GM12878 (cell line): ENCODE results near the gene CHST5. TPM values are rescaled to one million over a fixed set of nuclear protein-coding genes. Genes with fewer than 3 reads are reported as not detected.

Source experiments
- ATAC-seq: fragments of 200-7000 bp; cut with Tn5 transposase; 3 replicates; pipeline ENCODE4 v1.9.1; 2020; ENCODE audit warnings: mild to moderate bottlenecking, moderate library complexity
- BruUV-seq: library from RNA; stranded (reverse); fragments of 400-500 nt; replicated peaks from 2 replicates; lab custom pipeline; 2021; lab: Mats Ljungman, UMichigan
- CTCF ChIA-PET: fragments of 300-600 bp; sonication (Branson Sonifier 250); formaldehyde crosslinking; extraction: SDS; loops from one replicate; lab custom pipeline; 2021; ENCODE audit warnings: inconsistent platforms; lab: Yijun Ruan, JAX
- POLR2A ChIA-PET: fragments of 350-600 bp; formaldehyde crosslinking; extraction: SDS; loops from one replicate; lab custom pipeline; 2021; ENCODE audit warnings: inconsistent platforms; lab: Charles Lee
- RAD21 ChIA-PET: fragments of 300-600 bp; sonication (Branson Sonifier 250); formaldehyde crosslinking; loops from one replicate; lab custom pipeline; 2023; ENCODE audit warnings: antibody characterized with exemption; ENCODE audit not compliant: unreplicated experiment; lab: Charles Lee
- SMC1A ChIA-PET: fragments of 300-600 bp; sonication (Branson Sonifier 250); formaldehyde crosslinking; loops from one replicate; lab custom pipeline; 2023; ENCODE audit not compliant: unreplicated experiment, uncharacterized antibody; lab: Charles Lee
- DNase-seq: peaks from one replicate; pipeline ENCODE4 v3.0.0-alpha.2; 2011; ENCODE audit warnings: low read depth, low spot score
- FAIRE-seq: peaks from 3 replicates; lab custom pipeline; 2011; peaks lifted over from hg19 to GRCh38; lab: Jason Lieb, UNC
- H2AFZ ChIP-seq: 2 replicates; pipeline ENCODE4 v1.6.0; 2011; ENCODE audit warnings: low read depth, low read length, control low read depth; ENCODE audit not compliant: control insufficient read depth
- H3K27ac ChIP-seq: 2 replicates; pipeline ENCODE4 v1.5.1; 2011; ENCODE audit warnings: control low read depth; ENCODE audit not compliant: control insufficient read depth, insufficient read depth
- H3K27me3 ChIP-seq, 2 experiments: replicated peaks in 1 of 2; 2 replicates each; pipeline versions ENCODE4 v1.6.0 to v1.6.1; 2011; ENCODE audit warnings: low read length in 1 of 2; ENCODE audit not compliant: control insufficient read depth in 2 of 2, insufficient read depth in 2 of 2
- H3K36me3 ChIP-seq, 2 experiments: 2 replicates each; pipeline ENCODE4 v1.5.1; 2011; ENCODE audit warnings: low read length in 1 of 2; ENCODE audit not compliant: control insufficient read depth in 2 of 2, insufficient read depth in 2 of 2
- H3K4me1 ChIP-seq: 2 replicates; pipeline ENCODE4 v1.6.1; 2011; ENCODE audit warnings: mild to moderate bottlenecking, low read length, moderate library complexity, mixed read lengths; ENCODE audit not compliant: control insufficient read depth, insufficient read depth
- H3K4me2 ChIP-seq: 2 replicates; pipeline ENCODE4 v1.6.0; 2011; ENCODE audit warnings: control low read depth; ENCODE audit not compliant: control insufficient read depth, insufficient read depth
- H3K4me3 ChIP-seq: fragments of 200-600 bp; sonication (generic); 2 replicates; pipeline ENCODE4 v1.5.1; 2016
- H3K79me2 ChIP-seq: 2 replicates; pipeline ENCODE4 v1.6.0; 2011; ENCODE audit warnings: low read length; ENCODE audit not compliant: control insufficient read depth, insufficient read depth
- H3K9ac ChIP-seq: 2 replicates; pipeline ENCODE4 v1.8.0; 2011; ENCODE audit warnings: low read length, control low read depth, mixed read lengths; ENCODE audit not compliant: control insufficient read depth, insufficient read depth
- H3K9me3 ChIP-seq: replicated peaks from 3 replicates; pipeline ENCODE4 v1.5.1; 2011; ENCODE audit warnings: mild to moderate bottlenecking, low read length; ENCODE audit not compliant: control insufficient read depth, insufficient read depth
- H4K20me1 ChIP-seq: 2 replicates; pipeline ENCODE4 v1.6.0; 2011; ENCODE audit not compliant: control insufficient read depth, insufficient read depth
- CBX3 ChIP-seq: fragments of 200-600 bp; sonication (generic); IDR thresholded peaks from 2 replicates; pipeline ENCODE4 v1.6.1; 2016; ENCODE audit warnings: low read depth, borderline replicate concordance
- CEBPB ChIP-seq, 2 experiments: fragments of 150-350 bp in 1 of 2; IDR thresholded peaks; 2 replicates each; pipeline ENCODE4 v1.6.1; 2012 to 2014; ENCODE audit warnings: low read depth in 2 of 2, low read length in 2 of 2, borderline replicate concordance in 1 of 2, inconsistent platforms in 1 of 2
- CHD4 ChIP-seq: fragments of 200-600 bp; sonication (generic); IDR thresholded peaks from 2 replicates; pipeline ENCODE4 v1.6.1; 2016; ENCODE audit warnings: mild to moderate bottlenecking
- EGR1 ChIP-seq, 2 experiments: IDR thresholded peaks; 1 replicate in 1 of 2; 2 replicates in 1 of 2; pipeline ENCODE4 v1.6.1; 2011 to 2012; ENCODE audit warnings: low read depth in 2 of 2, low read length in 2 of 2, borderline replicate concordance in 1 of 2, mild to moderate bottlenecking in 1 of 2, moderate library complexity in 1 of 2
- GATAD2B ChIP-seq: fragments of 450-650 bp; conservative IDR thresholded peaks from 2 replicates; pipeline ENCODE4 v1.6.1; 2017; ENCODE audit warnings: low read depth, mild to moderate bottlenecking, moderate library complexity
- KLF5 ChIP-seq: fragments of 450-650 bp; IDR thresholded peaks from 2 replicates; pipeline ENCODE4 v1.6.1; 2014; ENCODE audit warnings: mild to moderate bottlenecking; ENCODE audit not compliant: partially characterized antibody
- NFXL1 ChIP-seq: fragments of 450-650 bp; IDR thresholded peaks from 2 replicates; pipeline ENCODE4 v1.6.1; 2017; ENCODE audit warnings: antibody characterized with exemption, mild to moderate bottlenecking, borderline replicate concordance
- POU2F2 ChIP-seq: IDR thresholded peaks from 3 replicates; pipeline ENCODE4 v1.6.1; 2011; ENCODE audit warnings: low read depth, mild to moderate bottlenecking, low read length, borderline replicate concordance
- RELA ChIP-seq: fragments of 450-650 bp; IDR thresholded peaks from 2 replicates; pipeline ENCODE4 v1.8.0; 2014; ENCODE audit warnings: borderline replicate concordance; ENCODE audit not compliant: partially characterized antibody
- SREBF1 ChIP-seq: IDR thresholded peaks from 2 replicates; pipeline ENCODE4 v1.6.1; 2012; ENCODE audit warnings: mild to moderate bottlenecking, low read length
- SRF ChIP-seq, 2 experiments: IDR thresholded peaks; 2 replicates each; pipeline ENCODE4 v1.6.1; 2011; ENCODE audit warnings: low read depth in 2 of 2, low read length in 2 of 2, mild to moderate bottlenecking in 1 of 2, moderate library complexity in 1 of 2
- WGBS: methylation state at CpG from one replicate; pipeline ENCODE4 v1.1.6; 2016; ENCODE audit warnings: low lambda C conversion rate; ENCODE audit not compliant: insufficient replicate concordance, insufficient coverage; ENCODE audit errors: missing lambda C conversion rate; 5-methylcytosine and 5-hydroxymethylcytosine counted together
- in situ Hi-C: fragments of 300-500 bp; cut with MboI; formaldehyde crosslinking; loops from 9 replicates; pipeline ENCODE4 v1.14.3; 2018; ENCODE audit warnings: mixed read lengths
- intact Hi-C: fragments of 100-400 bp; cut with micrococcal nuclease; formaldehyde crosslinking; loops from one replicate; pipeline ENCODE4 v1.14.2; 2022; ENCODE audit not compliant: unreplicated experiment
- polyA plus RNA-seq, 11 experiments: library from polyadenylated mRNA; depleted of rRNA in 4 of 11; unstranded in 6 of 11; stranded (reverse) in 5 of 11; fragments of >200 nt; fragmentation: Nextera tagmentation in 4 of 11; fragmentation: Illumina TruSeq in 1 of 11; extraction: Ambion mirVana in 4 of 11; extraction: Trizol in 1 of 11; gene quantifications; 1 replicate in 1 of 11; 2 replicates in 10 of 11; pipeline versions ENCODE4 v1.2.1 to v1.2.3, GENCODE V29; 2011 to 2016; ENCODE audit warnings: inconsistent platforms in 2 of 11, missing spikeins in 2 of 11, low read depth in 1 of 11
- total RNA-seq, 4 experiments: library from RNA; depleted of rRNA in 3 of 4; stranded (reverse); fragments of >200 nt in 3 of 4; fragmentation: Illumina TruSeq in 1 of 4; extraction: Trizol in 1 of 4; gene quantifications; 2 replicates each; pipeline versions ENCODE4 v1.2.1 to v1.2.3, GENCODE V29; 2013 to 2021
- TF ChIP-seq, protein P1 (sequence below): IDR thresholded peaks from 2 replicates; pipeline ENCODE4 v1.6.1; 2012; ENCODE audit warnings: low read depth, low read length, improper control_type of control experiment
- TF ChIP-seq, protein P2 (sequence below): fragments of 450-650 bp; conservative IDR thresholded peaks from 2 replicates; pipeline ENCODE4 v1.6.1; 2017; ENCODE audit warnings: mild to moderate bottlenecking, moderate library complexity
- TF ChIP-seq, protein P3 (sequence below): fragments of 450-650 bp; IDR thresholded peaks from 2 replicates; pipeline ENCODE4 v1.6.1; 2017; ENCODE audit warnings: borderline replicate concordance
- TF ChIP-seq, protein P4 (sequence below): fragments of 150-350 bp; IDR thresholded peaks from 2 replicates; pipeline ENCODE4 v1.6.1; 2014; ENCODE audit warnings: mild to moderate bottlenecking, low read depth, low read length

CHST5 gene
- total and polyA plus RNA-seq, 10 of the 15 experiments (the other 5 are each of a cell fraction or from before 2014, with no cell fraction given): 0.04 to 0.43 (median 0.14) TPM; not detected in 6

DNA sequence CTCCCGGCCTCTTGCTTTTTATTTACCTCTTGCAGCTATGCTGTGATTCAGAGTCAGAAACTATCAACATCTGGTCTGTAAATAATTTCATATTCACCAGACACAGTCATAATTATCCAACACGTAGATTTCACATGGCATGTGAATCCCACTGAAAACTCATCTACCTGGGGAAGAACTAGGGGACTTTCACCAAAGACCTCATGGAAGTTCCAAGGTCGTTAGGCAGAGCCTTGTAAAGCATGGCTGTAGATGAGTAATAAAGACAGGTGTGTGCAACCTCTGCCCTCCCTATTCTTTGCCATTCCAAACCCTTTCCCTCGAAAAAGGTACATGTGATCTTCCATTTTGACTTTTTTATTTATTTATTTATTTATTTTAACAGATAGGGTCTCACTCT lies 1.9 kb upstream of the CHST5 start:
- WGBS: 39% methylated on average over 4 of the region's 4 CpGs
- Histone ChIP-seq H3K4me3 (no peak overlapping the region), H3K79me2 (no peaks in the 10 kb centered on the region), H3K9me3 (no peaks in the 10 kb centered on the region), H4K20me1 (no peaks in the 10 kb centered on the region)
- in situ Hi-C loops: no loop called here
- DNase-seq: no peak
- BruUV-seq: no TSS peak
- CTCF ChIA-PET: interaction anchor here (1.4 kb wide), 1 partner anchor 16 kb away, joined by 5 read pairs; no protein-coding TSS in a partner anchor
- TF ChIP-seq NFXL1 (no peak), SREBF1 (no peak), SRF (IDR thresholded peaks at IDR 0.05; ENCODE audit: low read depth in 2 of 2, low read length in 2 of 2) (no peak), RELA (no peak), EGR1 (IDR thresholded peaks at IDR 0.05; ENCODE audit: borderline replicate concordance in 1 of 2, low read depth in 2 of 2, low read length in 2 of 2) (no peak), CBX3 (no peak), POU2F2 (no peak), CHD4 (no peak), CEBPB (IDR thresholded peaks at IDR 0.05; ENCODE audit: borderline replicate concordance in 1 of 2, low read depth in 2 of 2, low read length in 2 of 2) (no peak), KLF5 (no peak), GATAD2B (no peak)
- TF ChIP-seq, protein P1, sequence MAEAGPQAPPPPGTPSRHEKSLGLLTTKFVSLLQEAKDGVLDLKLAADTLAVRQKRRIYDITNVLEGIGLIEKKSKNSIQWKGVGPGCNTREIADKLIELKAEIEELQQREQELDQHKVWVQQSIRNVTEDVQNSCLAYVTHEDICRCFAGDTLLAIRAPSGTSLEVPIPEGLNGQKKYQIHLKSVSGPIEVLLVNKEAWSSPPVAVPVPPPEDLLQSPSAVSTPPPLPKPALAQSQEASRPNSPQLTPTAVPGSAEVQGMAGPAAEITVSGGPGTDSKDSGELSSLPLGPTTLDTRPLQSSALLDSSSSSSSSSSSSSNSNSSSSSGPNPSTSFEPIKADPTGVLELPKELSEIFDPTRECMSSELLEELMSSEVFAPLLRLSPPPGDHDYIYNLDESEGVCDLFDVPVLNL: no peak
- TF ChIP-seq, protein P2, sequence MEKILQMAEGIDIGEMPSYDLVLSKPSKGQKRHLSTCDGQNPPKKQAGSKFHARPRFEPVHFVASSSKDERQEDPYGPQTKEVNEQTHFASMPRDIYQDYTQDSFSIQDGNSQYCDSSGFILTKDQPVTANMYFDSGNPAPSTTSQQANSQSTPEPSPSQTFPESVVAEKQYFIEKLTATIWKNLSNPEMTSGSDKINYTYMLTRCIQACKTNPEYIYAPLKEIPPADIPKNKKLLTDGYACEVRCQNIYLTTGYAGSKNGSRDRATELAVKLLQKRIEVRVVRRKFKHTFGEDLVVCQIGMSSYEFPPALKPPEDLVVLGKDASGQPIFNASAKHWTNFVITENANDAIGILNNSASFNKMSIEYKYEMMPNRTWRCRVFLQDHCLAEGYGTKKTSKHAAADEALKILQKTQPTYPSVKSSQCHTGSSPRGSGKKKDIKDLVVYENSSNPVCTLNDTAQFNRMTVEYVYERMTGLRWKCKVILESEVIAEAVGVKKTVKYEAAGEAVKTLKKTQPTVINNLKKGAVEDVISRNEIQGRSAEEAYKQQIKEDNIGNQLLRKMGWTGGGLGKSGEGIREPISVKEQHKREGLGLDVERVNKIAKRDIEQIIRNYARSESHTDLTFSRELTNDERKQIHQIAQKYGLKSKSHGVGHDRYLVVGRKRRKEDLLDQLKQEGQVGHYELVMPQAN: no peak
- TF ChIP-seq, protein P3, sequence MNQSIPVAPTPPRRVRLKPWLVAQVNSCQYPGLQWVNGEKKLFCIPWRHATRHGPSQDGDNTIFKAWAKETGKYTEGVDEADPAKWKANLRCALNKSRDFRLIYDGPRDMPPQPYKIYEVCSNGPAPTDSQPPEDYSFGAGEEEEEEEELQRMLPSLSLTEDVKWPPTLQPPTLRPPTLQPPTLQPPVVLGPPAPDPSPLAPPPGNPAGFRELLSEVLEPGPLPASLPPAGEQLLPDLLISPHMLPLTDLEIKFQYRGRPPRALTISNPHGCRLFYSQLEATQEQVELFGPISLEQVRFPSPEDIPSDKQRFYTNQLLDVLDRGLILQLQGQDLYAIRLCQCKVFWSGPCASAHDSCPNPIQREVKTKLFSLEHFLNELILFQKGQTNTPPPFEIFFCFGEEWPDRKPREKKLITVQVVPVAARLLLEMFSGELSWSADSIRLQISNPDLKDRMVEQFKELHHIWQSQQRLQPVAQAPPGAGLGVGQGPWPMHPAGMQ: no peak
- TF ChIP-seq, protein P4, sequence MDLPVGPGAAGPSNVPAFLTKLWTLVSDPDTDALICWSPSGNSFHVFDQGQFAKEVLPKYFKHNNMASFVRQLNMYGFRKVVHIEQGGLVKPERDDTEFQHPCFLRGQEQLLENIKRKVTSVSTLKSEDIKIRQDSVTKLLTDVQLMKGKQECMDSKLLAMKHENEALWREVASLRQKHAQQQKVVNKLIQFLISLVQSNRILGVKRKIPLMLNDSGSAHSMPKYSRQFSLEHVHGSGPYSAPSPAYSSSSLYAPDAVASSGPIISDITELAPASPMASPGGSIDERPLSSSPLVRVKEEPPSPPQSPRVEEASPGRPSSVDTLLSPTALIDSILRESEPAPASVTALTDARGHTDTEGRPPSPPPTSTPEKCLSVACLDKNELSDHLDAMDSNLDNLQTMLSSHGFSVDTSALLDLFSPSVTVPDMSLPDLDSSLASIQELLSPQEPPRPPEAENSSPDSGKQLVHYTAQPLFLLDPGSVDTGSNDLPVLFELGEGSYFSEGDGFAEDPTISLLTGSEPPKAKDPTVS: no peak
- TF ChIP-seq, all 136 proteins: peak for 0
- H3K4me1 ChIP-seq: no peaks in the 10 kb centered on the region
- no peak overlapping the region for H3K9ac ChIP-seq
- H3K36me3 ChIP-seq: peaks cover 0 to 5% of the 10 kb centered on the region in 2 experiments; a peak in 1 of 4 replicates
- no peak for FAIRE-seq
- POLR2A ChIA-PET: interaction anchor here (0.6 to 0.7 kb wide), 2 partner anchors 15 to 38 kb away, joined by 4 to 5 read pairs; no protein-coding TSS in a partner anchor
- SMC1A ChIA-PET: interaction anchor here (0.6 kb wide), 1 partner anchor 21 kb away, joined by 4 read pairs; no protein-coding TSS in a partner anchor
- intact Hi-C loops: no loop called here
- H2AFZ ChIP-seq: no peak overlapping the region
- no peaks in the 10 kb centered on the region for H3K27me3 ChIP-seq
- no peak overlapping the region for H3K27ac ChIP-seq
- ATAC-seq: no peak
- RAD21 ChIA-PET: no interaction called here
- no peak overlapping the region for H3K4me2 ChIP-seq
